H9 (cell line): ENCODE measurements around the gene RBFOX2. TPM values are rescaled to one million over a fixed set of nuclear protein-coding genes. Genes with fewer than 3 reads are reported as not detected.
A peak's percentile ranks its signal among the peaks of the same experiment; 100 is the strongest.
"Not testable (repeated sequence)": the region's sequence is repeated elsewhere in the genome, so short reads cannot be mapped to it uniquely, and the experiment has no call there.

ENCODE experiments used
- DNase-seq: peaks from one replicate; pipeline ENCODE4 v3.0.0-alpha.2; 2017
- H2AFZ ChIP-seq: one replicate; pipeline ENCODE4 v1.6.1; 2013; ENCODE audit warnings: mild to moderate bottlenecking, low read length, control low read depth, moderate library complexity
- H2AK5ac ChIP-seq: 2 replicates; pipeline ENCODE4 v1.6.1; 2013; ENCODE audit warnings: low read length, control low read depth, mixed read lengths; ENCODE audit not compliant: insufficient read length
- H2BK120ac ChIP-seq: one replicate; pipeline ENCODE4 v1.6.1; 2013; ENCODE audit warnings: low read depth, mild to moderate bottlenecking, low read length, control low read depth, inconsistent platforms; ENCODE audit not compliant: poor library complexity, severe bottlenecking
- H2BK12ac ChIP-seq: 2 replicates; pipeline ENCODE4 v1.6.1; 2013; ENCODE audit warnings: low read length, control low read depth, mixed read lengths, low read depth; ENCODE audit not compliant: insufficient read length
- H2BK15ac ChIP-seq: 2 replicates; pipeline ENCODE4 v1.6.1; 2013; ENCODE audit warnings: low read depth, low read length, control low read depth
- H2BK20ac ChIP-seq: one replicate; pipeline ENCODE4 v1.6.1; 2013; ENCODE audit warnings: low read depth, mild to moderate bottlenecking, low read length, control low read depth, inconsistent platforms; ENCODE audit not compliant: poor library complexity, severe bottlenecking
- H2BK5ac ChIP-seq: 2 replicates; pipeline ENCODE4 v1.6.1; 2013; ENCODE audit warnings: low read length, control low read depth, mixed read lengths; ENCODE audit not compliant: insufficient read length
- H3K14ac ChIP-seq: 2 replicates; pipeline ENCODE4 v1.6.1; 2013; ENCODE audit warnings: low read length, control low read depth; ENCODE audit not compliant: insufficient read depth
- H3K18ac ChIP-seq: 2 replicates; pipeline ENCODE4 v1.6.1; 2013; ENCODE audit warnings: low read depth, mild to moderate bottlenecking, mixed read lengths, low read length, control low read depth; ENCODE audit not compliant: insufficient read length
- H3K23ac ChIP-seq: 2 replicates; pipeline ENCODE4 v1.6.1; 2013; ENCODE audit warnings: low read length, control low read depth, mixed read lengths, low read depth; ENCODE audit not compliant: insufficient read length
- H3K23me2 ChIP-seq: 2 replicates; pipeline ENCODE4 v1.6.1; 2013; ENCODE audit warnings: low read depth, mild to moderate bottlenecking, mixed read lengths, low read length, control low read depth; ENCODE audit not compliant: insufficient read length, poor library complexity, severe bottlenecking
- H3K27ac ChIP-seq: 2 replicates; pipeline ENCODE4 v1.5.1; 2013; ENCODE audit warnings: low read length, control low read depth, mixed read lengths, low read depth; ENCODE audit not compliant: insufficient read length
- H3K27me3 ChIP-seq: 2 replicates; pipeline ENCODE4 v1.6.1; 2013; ENCODE audit warnings: low read length, control low read depth, inconsistent platforms; ENCODE audit not compliant: insufficient read depth
- H3K4ac ChIP-seq: 2 replicates; pipeline ENCODE4 v1.6.1; 2013; ENCODE audit warnings: low read depth, mild to moderate bottlenecking, control low read depth, inconsistent platforms, low read length, moderate library complexity
- H3K4me1 ChIP-seq: 2 replicates; pipeline ENCODE4 v1.6.1; 2013; ENCODE audit warnings: low read length, control low read depth, inconsistent platforms; ENCODE audit not compliant: insufficient read depth
- H3K4me2 ChIP-seq: 2 replicates; pipeline ENCODE4 v1.6.1; 2013; ENCODE audit warnings: low read length, control low read depth, mixed read lengths; ENCODE audit not compliant: insufficient read length, insufficient read depth
- H3K56ac ChIP-seq: 2 replicates; pipeline ENCODE4 v1.6.1; 2013; ENCODE audit warnings: low read depth, mild to moderate bottlenecking, mixed read lengths, low read length, control low read depth; ENCODE audit not compliant: insufficient read length
- H3K79me1 ChIP-seq: 2 replicates; pipeline ENCODE4 v1.6.1; 2013; ENCODE audit warnings: low read depth, mild to moderate bottlenecking, moderate library complexity, low read length, control low read depth, inconsistent platforms; ENCODE audit not compliant: insufficient read depth, poor library complexity, severe bottlenecking
- H3K79me2 ChIP-seq: 2 replicates; pipeline ENCODE4 v1.6.1; 2013; ENCODE audit warnings: low read length, control low read depth, inconsistent platforms; ENCODE audit not compliant: insufficient read depth
- H3K9ac ChIP-seq: 2 replicates; pipeline ENCODE4 v1.6.1; 2013; ENCODE audit warnings: low read length, control low read depth, mixed read lengths; ENCODE audit not compliant: insufficient read length; ENCODE audit errors: extremely low read depth
- H3K9me3 ChIP-seq: one replicate; pipeline ENCODE4 v1.6.1; 2013; ENCODE audit warnings: low read depth, low read length, inconsistent platforms; ENCODE audit not compliant: control insufficient read depth
- H3T11ph ChIP-seq: one replicate; pipeline ENCODE4 v1.6.1; 2013; ENCODE audit warnings: mild to moderate bottlenecking, low read length, control low read depth, inconsistent platforms
- H4K20me1 ChIP-seq: one replicate; pipeline ENCODE4 v1.6.1; 2013; ENCODE audit not compliant: control insufficient read depth, insufficient read length, insufficient read depth
- H4K5ac ChIP-seq: 2 replicates; pipeline ENCODE4 v1.6.1; 2013; ENCODE audit warnings: low read depth, mild to moderate bottlenecking, mixed read lengths, low read length, control low read depth; ENCODE audit not compliant: insufficient read length
- H4K8ac ChIP-seq: replicated peaks from 2 replicates; pipeline ENCODE4 v1.6.1; 2013; ENCODE audit warnings: low read length, control low read depth, mixed read lengths, low read depth; ENCODE audit not compliant: insufficient read length
- H4K91ac ChIP-seq: 2 replicates; pipeline ENCODE4 v1.6.1; 2013; ENCODE audit warnings: low read depth, mild to moderate bottlenecking, moderate library complexity, mixed read lengths, low read length, control low read depth; ENCODE audit not compliant: insufficient read length
- H3K27ac Mint-ChIP-seq, 3 experiments: 2 replicates in 2 of 3; 3 replicates in 1 of 3; pipeline ENCODE4 v1.8.0; 2020 to 2021; ENCODE audit warnings: mixed read lengths in 3 of 3, mild to moderate bottlenecking in 1 of 3, moderate library complexity in 1 of 3
- H3K27me3 Mint-ChIP-seq: 2 replicates; pipeline ENCODE4 v1.8.0; 2021; ENCODE audit warnings: low read depth, mild to moderate bottlenecking, moderate library complexity, mixed read lengths
- H3K36me3 Mint-ChIP-seq, 3 experiments: 2 replicates in 2 of 3; 3 replicates in 1 of 3; pipeline ENCODE4 v1.8.0; 2020 to 2021; ENCODE audit warnings: low read depth in 3 of 3, mixed read lengths in 3 of 3; ENCODE audit not compliant: insufficient read depth in 1 of 3
- H3K4me1 Mint-ChIP-seq, 2 experiments: 2 replicates each; pipeline ENCODE4 v1.8.0; 2020; ENCODE audit warnings: mixed read lengths in 2 of 2
- H3K4me3 Mint-ChIP-seq, 2 experiments: 2 replicates in 1 of 2; 3 replicates in 1 of 2; pipeline ENCODE4 v1.8.0; 2020 to 2021; ENCODE audit warnings: mild to moderate bottlenecking in 2 of 2, mixed read lengths in 2 of 2, moderate library complexity in 1 of 2
- H3K9me3 Mint-ChIP-seq, 2 experiments: 2 replicates in 1 of 2; 3 replicates in 1 of 2; pipeline ENCODE4 v1.8.0; 2020; ENCODE audit warnings: mild to moderate bottlenecking in 2 of 2, mixed read lengths in 2 of 2, moderate library complexity in 1 of 2
- WGBS: extraction: QIAGEN DNeasy Blood & Tissue Kit; methylation state at CpG from one replicate; pipeline ENCODE4 v1.1.7; 2013; ENCODE audit warnings: missing lambda C conversion rate, low lambda C conversion rate, mixed read lengths; ENCODE audit not compliant: insufficient read length; ENCODE audit errors: extremely low coverage; 5-methylcytosine and 5-hydroxymethylcytosine counted together
- total RNA-seq: library from RNA; stranded (reverse); gene quantifications from 2 replicates; pipeline ENCODE4 v1.2.1, GENCODE V29; 2021
- TF ChIP-seq, protein P1 (sequence below): fragments of 200-600 bp; sonication (generic); conservative IDR thresholded peaks from 3 replicates; pipeline ENCODE4 v1.8.0; 2021; ENCODE audit warnings: antibody characterized with exemption, mild to moderate bottlenecking

The RBFOX2 gene
- total RNA-seq, 1 experiment from 2014 or later = 84.7 TPM

DNA sequence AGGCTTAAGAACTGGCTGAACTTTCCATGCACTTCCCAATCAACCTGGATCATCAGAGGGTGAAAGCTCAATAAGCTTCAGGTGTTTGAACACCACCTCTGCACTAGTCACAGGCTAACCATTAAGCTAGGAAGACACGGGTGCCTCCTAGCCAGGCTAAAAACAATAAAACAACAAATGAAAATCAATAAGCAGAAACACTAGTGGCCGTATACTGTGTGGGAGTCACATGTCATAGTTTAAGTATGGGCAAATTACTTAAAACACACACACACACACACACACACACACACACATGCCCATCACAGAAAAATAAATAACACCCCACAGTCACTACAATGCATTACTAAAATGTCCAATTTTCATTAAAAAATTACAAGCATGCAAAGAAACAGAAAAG is 225.7 kb downstream of the RBFOX2 start:
- Histone ChIP-seq H2BK5ac (no peak overlapping the region), H4K91ac (no peak overlapping the region), H3K23ac (no peak overlapping the region), H3K79me2 (no peaks in the 10 kb centered on the region; the same call in 1 of the 2 replicates), H2BK120ac (no peak overlapping the region), H2BK15ac (no peak overlapping the region), H3K27ac (no peak overlapping the region), H3K56ac (no peak overlapping the region), H2AFZ (no peak overlapping the region), H3T11ph (no peak overlapping the region), H4K5ac (no peak overlapping the region), H2AK5ac (no peak overlapping the region), H3K18ac (no peak overlapping the region), H4K20me1 (no peaks in the 10 kb centered on the region), H3K4me1 (no peaks in the 10 kb centered on the region), H2BK20ac (no peak overlapping the region), H3K27me3 (no peaks in the 10 kb centered on the region), H2BK12ac (no peak overlapping the region), H4K8ac (no peak overlapping the region), H3K79me1 (peaks cover 6% of the 10 kb centered on the region), H3K9ac (no peak overlapping the region), H3K4me2 (no peak overlapping the region), H3K14ac (no peak overlapping the region), H3K4ac (no peak overlapping the region), H3K23me2 (no peaks in the 10 kb centered on the region), H3K9me3 (no peaks in the 10 kb centered on the region)
- peaks cover 4% of the 10 kb centered on the region in 2 experiments; a peak in 2 of 5 replicates for H3K9me3 Mint-ChIP-seq
- H3K4me1 Mint-ChIP-seq = peaks cover 11 to 12% of the 10 kb centered on the region in 2 experiments; a peak in 3 of 4 replicates
- TF ChIP-seq, protein P1, sequence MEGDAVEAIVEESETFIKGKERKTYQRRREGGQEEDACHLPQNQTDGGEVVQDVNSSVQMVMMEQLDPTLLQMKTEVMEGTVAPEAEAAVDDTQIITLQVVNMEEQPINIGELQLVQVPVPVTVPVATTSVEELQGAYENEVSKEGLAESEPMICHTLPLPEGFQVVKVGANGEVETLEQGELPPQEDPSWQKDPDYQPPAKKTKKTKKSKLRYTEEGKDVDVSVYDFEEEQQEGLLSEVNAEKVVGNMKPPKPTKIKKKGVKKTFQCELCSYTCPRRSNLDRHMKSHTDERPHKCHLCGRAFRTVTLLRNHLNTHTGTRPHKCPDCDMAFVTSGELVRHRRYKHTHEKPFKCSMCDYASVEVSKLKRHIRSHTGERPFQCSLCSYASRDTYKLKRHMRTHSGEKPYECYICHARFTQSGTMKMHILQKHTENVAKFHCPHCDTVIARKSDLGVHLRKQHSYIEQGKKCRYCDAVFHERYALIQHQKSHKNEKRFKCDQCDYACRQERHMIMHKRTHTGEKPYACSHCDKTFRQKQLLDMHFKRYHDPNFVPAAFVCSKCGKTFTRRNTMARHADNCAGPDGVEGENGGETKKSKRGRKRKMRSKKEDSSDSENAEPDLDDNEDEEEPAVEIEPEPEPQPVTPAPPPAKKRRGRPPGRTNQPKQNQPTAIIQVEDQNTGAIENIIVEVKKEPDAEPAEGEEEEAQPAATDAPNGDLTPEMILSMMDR = no peak
- H3K27ac Mint-ChIP-seq = no peak overlapping the region
- H3K27me3 Mint-ChIP-seq = no peaks in the 10 kb centered on the region
- H3K4me3 Mint-ChIP-seq = no peak overlapping the region
- DNase-seq = no peak
- no CpG with 5 or more reads among the region's 2 CpGs for WGBS
- H3K36me3 Mint-ChIP-seq = peaks cover 19 to 30% (median 19%) of the 10 kb centered on the region in 3 experiments; a peak in 6 of 7 replicates

DNA sequence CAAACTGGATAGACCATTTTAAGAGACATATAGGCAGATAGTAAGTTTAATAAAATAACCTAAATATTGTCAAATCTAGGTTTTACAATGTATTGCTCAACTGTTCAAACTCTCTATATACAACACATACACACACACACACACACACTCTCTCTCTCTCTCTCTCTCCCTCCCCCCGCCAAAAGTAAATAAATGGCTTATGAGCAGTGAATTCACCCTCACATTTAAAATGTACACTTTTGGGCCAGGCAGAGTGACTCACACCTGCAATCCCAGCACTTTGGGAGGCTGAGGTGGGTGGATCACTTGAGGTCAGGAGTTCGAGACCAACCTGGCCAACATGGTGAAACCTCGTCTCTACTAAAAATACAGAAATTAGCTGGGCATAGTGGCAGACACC is 227.3 kb downstream of the RBFOX2 start:
- H3K9me3 ChIP-seq, DNase-seq, H3K27me3 ChIP-seq, H3K27me3 Mint-ChIP-seq, H3K18ac ChIP-seq, H3K23ac ChIP-seq, H4K20me1 ChIP-seq, H4K8ac ChIP-seq, H3K9me3 Mint-ChIP-seq, H3K4me3 Mint-ChIP-seq, H3K14ac ChIP-seq, H3T11ph ChIP-seq, H2AFZ ChIP-seq, H2BK15ac ChIP-seq, H3K27ac ChIP-seq, H3K56ac ChIP-seq, H2BK120ac ChIP-seq, H3K4me1 ChIP-seq, H2BK20ac ChIP-seq, H3K4me2 ChIP-seq, H3K79me2 ChIP-seq, H3K4ac ChIP-seq, H4K91ac ChIP-seq, H4K5ac ChIP-seq, H2BK5ac ChIP-seq, H3K23me2 ChIP-seq, H2AK5ac ChIP-seq, H3K79me1 ChIP-seq, H2BK12ac ChIP-seq, H3K9ac ChIP-seq: not testable (repeated sequence)
- no CpG with 5 or more reads among the region's 3 CpGs for whole genome bisulfite sequencing
- H3K27ac Mint-ChIP-seq = peak overlapping the region in 1 of 3 experiments; percentile 85; a peak in 1 of 7 replicates
- peaks cover 11 to 12% of the 10 kb centered on the region in 2 experiments; a peak in 3 of 4 replicates for H3K4me1 Mint-ChIP-seq
- H3K36me3 Mint-ChIP-seq = peaks cover 15 to 27% (median 16%) of the 10 kb centered on the region in 3 experiments; a peak in 6 of 7 replicates
